Nephron progenitor cell (in vitro differentiated cells): Measurements from ENCODE around the gene HTN3.
"Not testable (repeated sequence)": the region's sequence is repeated elsewhere in the genome, so short reads cannot be mapped to it uniquely, and the experiment has no call there.

Experiments used
- DNase-seq: peaks from one replicate; pipeline ENCODE4 v3.0.0; 2021
- H3K27ac Mint-ChIP-seq: 2 replicates; pipeline ENCODE4 v1.8.0; 2021; ENCODE audit warnings: mild to moderate bottlenecking, moderate library complexity, mixed read lengths
- H3K27me3 Mint-ChIP-seq: 2 replicates; pipeline ENCODE4 v1.8.0; 2021; ENCODE audit warnings: mild to moderate bottlenecking, low read depth, mixed read lengths; ENCODE audit not compliant: poor library complexity
- H3K36me3 Mint-ChIP-seq: 2 replicates; pipeline ENCODE4 v1.8.0; 2021; ENCODE audit warnings: low read depth, mixed read lengths
- H3K4me1 Mint-ChIP-seq: 2 replicates; pipeline ENCODE4 v1.8.0; 2021; ENCODE audit warnings: mixed read lengths
- H3K4me3 Mint-ChIP-seq: 2 replicates; pipeline ENCODE4 v1.8.0; 2021; ENCODE audit warnings: mild to moderate bottlenecking, moderate library complexity, mixed read lengths
- H3K9me3 Mint-ChIP-seq: 2 replicates; pipeline ENCODE4 v1.8.0; 2021; ENCODE audit warnings: mild to moderate bottlenecking, moderate library complexity, mixed read lengths
- CTCF ChIP-seq: fragments of 200-600 bp; sonication (generic); IDR thresholded peaks from 2 replicates; pipeline ENCODE4 v1.5.0; 2021; ENCODE audit warnings: antibody characterized with exemption

The HTN3 gene

GRCh38 chr4:70028159-70028558, at the start of gene HTN3:
TSS of gene HTN3 (plus strand) at chr4:70028459. CDS start at chr4:70030741, 2,282 bp downstream.
- not testable (repeated sequence) for H3K4me1 Mint-ChIP-seq, DNase-seq, H3K27ac Mint-ChIP-seq, H3K4me3 Mint-ChIP-seq, H3K36me3 Mint-ChIP-seq, H3K9me3 Mint-ChIP-seq, H3K27me3 Mint-ChIP-seq

- Mint-ChIP-seq H3K9me3 (no peaks in the 10 kb centered on the region), H3K4me3 (no peak overlapping the region), H3K4me1 (no peaks in the 10 kb centered on the region), H3K27ac (no peak overlapping the region), H3K36me3 (no peaks in the 10 kb centered on the region), H3K27me3 (no peaks in the 10 kb centered on the region)
- DNase-seq: no peak
- no peak for TF ChIP-seq CTCF
These were observed 44.2 kb upstream of the HTN3 start for GRCh38 chr4:69984030-69984443.

GRCh38 chr4:69986663-69987062, 41.6 kb upstream of the HTN3 start:
- no peak overlapping the region for H3K4me3 Mint-ChIP-seq
- no peak for TF ChIP-seq CTCF
- no peaks in the 10 kb centered on the region for H3K4me1 Mint-ChIP-seq
- no peak for DNase-seq
- H3K36me3 Mint-ChIP-seq: no peaks in the 10 kb centered on the region
- H3K27me3 Mint-ChIP-seq: no peaks in the 10 kb centered on the region
- no peak overlapping the region for H3K27ac Mint-ChIP-seq
- H3K9me3 Mint-ChIP-seq: no peaks in the 10 kb centered on the region

- TF ChIP-seq CTCF: no peak
- DNase-seq: no peak
- H3K4me3 Mint-ChIP-seq: no peak overlapping the region
- H3K9me3 Mint-ChIP-seq: no peaks in the 10 kb centered on the region
- H3K36me3 Mint-ChIP-seq: no peaks in the 10 kb centered on the region
- no peak overlapping the region for H3K27ac Mint-ChIP-seq
- H3K4me1 Mint-ChIP-seq: no peaks in the 10 kb centered on the region
- H3K27me3 Mint-ChIP-seq: no peaks in the 10 kb centered on the region
These were observed 37.2 kb upstream of the HTN3 start for GRCh38 chr4:69991016-69991415.

GRCh38 chr4:69994782-69995181, 33.5 kb upstream of the HTN3 start:
- DNase-seq: no peak
- Mint-ChIP-seq H3K27ac (no peak overlapping the region), H3K4me3 (no peak overlapping the region), H3K27me3 (no peaks in the 10 kb centered on the region), H3K36me3 (no peaks in the 10 kb centered on the region), H3K4me1 (no peaks in the 10 kb centered on the region), H3K9me3 (no peaks in the 10 kb centered on the region)
- TF ChIP-seq CTCF: no peak

GRCh38 chr4:69995526-69996016, 32.7 kb upstream of the HTN3 start, which contains the start of gene STATH:
TSS of gene STATH (plus strand) at chr4:69995966. CDS start at chr4:69998438, 2,472 bp downstream.
- Mint-ChIP-seq H3K27ac (no peak within 1 kb of the TSS), H3K4me3 (no peak within 1 kb of the TSS), H3K36me3 (no peaks in the 10 kb centered on the region), H3K9me3 (no peaks in the 10 kb centered on the region), H3K27me3 (no peaks in the 10 kb centered on the region), H3K4me1 (no peaks in the 10 kb centered on the region)
- no peak for DNase-seq
- no peak for TF ChIP-seq CTCF
